HG02763 (cell line): Measurements from ENCODE around the gene BASP1.
A peak's percentile ranks its signal among the peaks of the same experiment; 100 is the strongest.

Experiments used
- ATAC-seq: cut with Tn5 transposase; IDR thresholded peaks from one replicate; pipeline ENCODE4 v1.9.1; 2021; ENCODE audit warnings: mild to moderate bottlenecking, moderate library complexity; ENCODE audit not compliant: unreplicated experiment

The BASP1 gene

DNA sequence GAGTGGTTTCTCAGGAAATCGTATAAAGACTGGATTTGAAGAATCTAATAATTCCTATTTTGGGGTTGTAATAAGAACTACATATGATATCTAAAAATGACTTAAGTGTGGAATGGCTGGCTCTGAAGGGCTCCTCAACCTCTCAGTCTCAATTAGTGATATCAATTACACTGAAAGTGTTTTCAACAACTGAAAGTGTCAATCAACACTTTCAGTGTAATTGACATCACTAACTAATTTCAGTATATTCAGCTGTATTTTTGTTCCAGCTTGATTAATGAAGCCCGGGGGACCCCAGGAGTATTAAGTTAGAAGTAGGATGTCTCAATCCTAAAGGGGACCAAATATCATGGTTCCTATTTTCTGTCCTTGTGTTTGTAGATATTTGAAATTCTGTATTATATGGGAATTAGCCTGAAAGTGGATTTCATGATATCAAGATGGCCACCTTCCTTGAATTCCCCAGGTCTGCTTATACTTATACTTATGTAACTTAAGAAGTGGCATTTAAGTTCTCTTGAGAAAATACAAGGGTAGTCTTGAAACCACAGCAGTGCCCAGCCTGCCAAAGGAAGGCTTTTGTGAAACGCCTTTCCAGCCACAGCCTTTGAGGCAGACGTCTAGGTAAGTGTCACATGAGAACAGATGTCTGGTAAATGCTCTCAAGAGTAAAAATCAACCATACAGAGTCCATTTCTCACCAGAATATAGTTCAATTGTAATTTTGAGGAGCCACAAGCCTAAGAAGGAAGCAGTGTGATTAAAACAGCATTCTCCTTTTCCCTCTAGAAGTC, 4.6 kb downstream of the BASP1 start:
- ATAC-seq, result no peak

DNA sequence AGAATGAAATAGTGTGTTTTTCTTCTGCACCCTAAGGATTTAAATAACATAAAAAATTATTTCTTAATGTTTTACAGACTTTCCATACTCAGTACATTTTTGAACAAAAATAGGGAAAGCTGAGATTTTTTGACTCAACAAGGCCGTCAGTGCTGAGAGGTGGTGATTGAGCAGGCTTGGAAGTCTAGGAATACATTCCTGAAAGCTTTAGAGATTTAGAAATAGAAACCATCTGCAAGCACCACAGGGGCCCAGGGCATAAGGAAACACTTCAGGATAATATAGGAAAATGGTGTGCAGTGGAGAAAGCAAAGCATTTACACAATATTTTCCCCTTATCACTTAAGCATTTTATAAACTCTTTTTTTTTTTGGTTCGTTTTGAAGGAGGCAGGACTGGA, 5.2 kb downstream of the BASP1 start:
- ATAC-seq, result no peak

DNA sequence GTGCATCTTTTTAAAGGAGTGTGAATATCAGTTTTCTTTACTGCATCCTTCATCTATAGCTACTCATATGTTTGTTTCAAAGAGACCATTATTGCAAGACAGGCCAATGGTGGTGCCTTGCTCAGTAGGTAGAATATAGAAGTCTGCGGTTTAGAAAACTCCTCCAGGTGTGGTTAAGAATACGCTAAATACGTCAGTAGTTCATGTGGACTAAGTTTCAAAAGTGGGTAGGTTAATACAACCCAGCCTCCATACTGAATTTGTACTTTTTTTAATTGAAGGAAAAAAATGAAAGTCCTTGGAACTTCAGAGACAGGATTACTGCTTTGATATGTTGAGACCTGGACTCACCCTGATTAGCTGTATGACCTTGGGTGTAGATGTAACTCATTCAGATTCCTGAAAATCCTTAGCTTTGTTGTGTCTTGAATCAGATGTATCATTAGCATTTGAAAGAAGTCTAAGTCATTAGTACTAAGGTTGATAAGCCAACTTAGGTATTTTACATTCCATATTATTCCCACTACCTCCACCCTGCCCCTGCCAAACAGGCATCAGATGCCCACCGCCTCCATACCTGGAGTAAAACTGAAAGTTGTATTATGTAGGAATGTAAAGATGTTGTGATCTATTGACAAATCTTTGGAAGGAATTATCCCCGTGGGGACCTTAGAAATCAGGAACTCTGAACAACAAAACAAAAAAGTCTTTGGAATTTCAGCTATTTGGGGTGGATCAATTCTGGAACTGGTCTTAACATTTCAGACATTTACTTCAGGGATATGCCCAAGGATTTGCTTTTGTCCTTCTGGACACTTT, 6.1 kb downstream of the BASP1 start:
- ATAC-seq, result peak; percentile 38

DNA sequence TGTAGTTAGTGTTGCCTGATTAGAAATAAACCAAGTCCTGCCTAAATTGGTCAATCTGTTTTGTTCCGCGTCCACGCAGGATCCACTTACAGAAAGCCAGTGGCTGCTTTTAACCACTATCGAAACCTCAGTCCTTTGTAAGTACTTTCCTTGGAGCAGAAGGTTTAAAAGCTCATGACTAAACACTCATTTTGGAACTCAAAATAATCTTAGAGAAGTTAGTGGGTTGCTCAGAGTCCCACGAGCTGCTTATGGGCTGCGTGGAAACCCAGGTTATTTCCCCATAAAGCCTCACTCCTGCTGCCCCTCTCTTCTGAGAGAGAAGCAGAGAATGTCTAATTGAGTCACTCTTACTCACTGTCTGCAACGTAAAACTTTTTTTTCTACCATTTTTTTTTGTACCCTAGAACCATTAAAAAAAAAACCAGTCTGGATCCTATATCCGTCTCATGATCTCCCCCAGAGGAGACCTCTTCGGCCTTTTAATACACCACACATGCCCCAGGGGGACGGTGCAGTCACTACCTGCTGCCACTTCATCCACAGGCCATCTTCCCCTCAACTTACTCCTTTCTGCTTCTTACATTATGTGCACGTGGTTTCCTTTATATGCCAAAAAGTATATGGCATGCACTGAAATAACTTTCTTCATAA, 7.6 kb downstream of the BASP1 start:
- peak; percentile 43 for ATAC-seq

DNA sequence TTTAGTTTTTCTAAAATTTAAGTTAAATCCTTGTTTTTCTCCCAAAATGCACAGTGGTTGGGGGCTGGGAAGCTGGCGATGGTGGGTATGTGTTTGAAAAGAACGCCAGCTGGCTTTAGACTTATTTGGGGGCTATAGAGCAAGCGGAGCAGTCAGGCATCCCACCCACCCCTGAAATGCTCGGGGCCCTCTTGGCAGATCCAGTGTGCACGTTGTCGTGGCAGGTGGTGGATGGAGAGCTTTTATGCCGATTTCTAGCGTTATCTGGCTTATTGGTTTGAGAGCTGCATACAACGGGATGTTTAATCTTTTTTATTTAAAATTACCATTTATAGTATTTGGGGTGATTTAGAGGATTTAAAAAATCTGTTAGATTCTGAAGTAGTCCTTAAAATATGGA, 8.1 kb downstream of the BASP1 start:
- no peak for ATAC-seq

DNA sequence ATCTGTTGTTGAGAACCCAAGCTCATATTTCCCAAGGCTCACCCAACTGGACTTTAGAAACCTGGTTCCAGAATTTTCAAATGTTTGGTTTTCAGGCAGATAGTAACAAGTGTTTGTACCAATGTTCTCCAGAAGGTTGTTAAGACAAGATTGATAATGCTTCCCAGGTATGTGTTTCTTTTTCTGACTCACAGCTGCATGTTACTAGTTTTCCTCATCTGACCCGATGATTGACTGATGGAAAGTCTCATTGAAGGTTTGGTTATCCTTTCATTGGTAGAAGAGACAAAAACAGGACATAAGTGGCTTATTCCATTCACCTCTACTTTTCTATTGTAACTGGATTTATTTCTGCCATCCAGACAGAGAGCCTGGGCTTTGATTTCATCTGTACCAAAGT, 10.4 kb downstream of the BASP1 start:
- ATAC-seq, result no peak

DNA sequence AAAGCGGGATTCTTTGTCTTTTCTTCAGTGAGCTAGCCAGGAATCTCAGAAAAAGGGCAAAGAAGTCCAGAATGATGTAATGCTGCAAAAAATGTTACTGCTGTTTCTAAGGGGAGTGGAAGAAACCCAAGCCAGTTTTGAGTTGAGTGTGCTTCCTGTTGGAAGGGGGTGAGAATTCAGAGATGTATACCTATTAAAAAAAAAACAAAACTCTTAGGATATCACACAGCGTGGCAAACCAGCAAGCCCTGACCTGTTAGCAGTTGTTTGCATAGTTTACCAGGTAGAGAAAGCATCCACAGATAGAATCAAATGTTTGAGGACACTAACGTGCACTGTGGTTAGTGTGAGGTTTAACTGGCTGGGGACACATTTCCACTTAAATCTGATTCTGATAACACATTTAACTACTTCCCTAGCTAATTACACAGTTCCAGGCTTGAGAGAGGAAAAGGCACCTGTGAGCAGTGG, 11.4 kb downstream of the BASP1 start:
- ATAC-seq, result peak; percentile 50

DNA sequence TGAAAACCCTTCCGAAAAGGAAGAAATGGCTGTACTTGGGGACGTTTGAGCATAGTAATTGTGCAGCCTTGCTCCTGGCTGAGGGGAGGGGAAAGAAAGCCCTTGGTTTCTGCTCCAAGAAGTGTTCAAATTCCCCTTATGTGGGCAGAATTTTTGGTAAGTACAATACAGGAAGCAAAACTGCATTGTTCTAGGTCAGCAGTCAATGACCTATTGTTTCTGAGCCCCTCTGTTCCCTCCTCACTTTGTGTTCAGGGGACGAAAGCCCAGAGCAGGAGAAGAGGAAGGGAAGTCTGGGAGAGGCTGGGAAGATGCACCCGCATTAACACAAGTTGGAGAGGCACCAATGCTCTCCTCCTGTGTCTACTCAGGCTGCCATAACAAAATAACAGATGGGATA, 11.9 kb downstream of the BASP1 start:
- peak; percentile 39 for ATAC-seq

DNA sequence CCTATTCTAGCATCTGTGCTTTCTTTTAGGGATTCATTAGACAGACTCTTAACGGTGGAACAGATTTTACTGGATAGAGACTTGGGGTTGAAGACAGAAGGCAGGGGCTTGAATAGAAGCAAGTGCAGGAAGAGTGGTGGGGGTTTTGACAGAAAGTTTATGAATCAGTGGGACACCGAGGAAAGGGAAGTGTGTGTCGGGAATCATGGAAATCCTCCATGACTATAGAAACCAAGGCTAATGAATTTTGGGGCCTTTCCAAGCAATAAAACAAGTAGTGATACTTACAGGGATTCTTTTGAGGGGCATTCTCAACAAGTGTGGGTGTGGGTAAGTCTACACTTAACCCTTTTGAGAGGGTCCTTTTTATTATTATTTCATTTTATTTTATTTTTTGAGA, 12.8 kb downstream of the BASP1 start:
- ATAC-seq, result no peak

DNA sequence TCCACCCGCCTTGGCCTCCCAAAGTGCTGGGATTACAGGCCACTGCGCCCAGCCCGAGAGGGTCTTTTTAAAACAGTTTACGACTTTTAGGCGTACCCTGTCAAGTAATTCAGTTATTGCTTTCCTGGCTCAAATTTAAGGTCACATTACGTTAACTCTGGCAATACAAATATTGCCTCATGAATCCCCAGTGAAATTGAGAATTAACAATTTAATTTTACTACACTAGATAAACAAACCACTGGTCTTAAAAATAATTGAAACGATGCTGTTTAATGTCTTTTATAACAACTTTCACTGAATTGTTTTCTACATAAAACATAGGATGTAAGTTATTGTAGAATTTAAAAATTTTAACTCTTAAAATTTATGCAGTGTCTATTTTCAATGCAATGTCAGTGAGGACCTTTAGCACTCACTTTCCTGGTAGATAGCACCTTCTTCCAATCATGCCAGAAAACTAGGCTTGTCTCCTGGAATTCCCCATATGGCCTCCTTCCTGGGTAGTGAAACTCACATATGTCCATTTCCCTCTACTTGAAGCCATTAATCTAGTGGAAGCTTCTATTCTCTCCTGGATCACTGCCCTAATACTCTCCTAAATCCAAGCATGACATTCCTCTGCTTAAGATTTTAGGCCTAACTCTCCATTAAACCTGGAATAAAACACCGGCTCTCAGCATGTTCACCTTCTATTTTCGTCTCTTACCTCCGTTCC, 13.5 kb downstream of the BASP1 start:
- no peak for ATAC-seq

DNA sequence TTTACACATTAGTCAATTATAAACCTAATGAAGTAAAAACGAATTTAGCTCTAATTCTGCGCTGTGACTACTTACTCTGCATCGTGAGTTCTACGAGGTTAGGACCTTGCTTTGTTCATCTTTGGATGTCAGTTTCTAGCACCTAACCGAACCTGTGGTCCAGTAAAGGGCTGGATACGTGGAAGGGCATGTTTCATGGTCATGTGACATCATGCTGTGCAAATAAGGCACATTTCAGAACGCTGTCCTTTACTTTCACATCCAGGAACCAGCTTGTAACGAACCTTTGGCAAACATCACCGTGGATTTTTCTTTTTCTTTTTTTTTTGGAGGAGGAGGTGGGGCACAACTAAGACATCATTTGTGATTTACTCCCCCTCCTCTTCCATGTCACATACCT, 15.0 kb downstream of the BASP1 start:
- no peak for ATAC-seq

DNA sequence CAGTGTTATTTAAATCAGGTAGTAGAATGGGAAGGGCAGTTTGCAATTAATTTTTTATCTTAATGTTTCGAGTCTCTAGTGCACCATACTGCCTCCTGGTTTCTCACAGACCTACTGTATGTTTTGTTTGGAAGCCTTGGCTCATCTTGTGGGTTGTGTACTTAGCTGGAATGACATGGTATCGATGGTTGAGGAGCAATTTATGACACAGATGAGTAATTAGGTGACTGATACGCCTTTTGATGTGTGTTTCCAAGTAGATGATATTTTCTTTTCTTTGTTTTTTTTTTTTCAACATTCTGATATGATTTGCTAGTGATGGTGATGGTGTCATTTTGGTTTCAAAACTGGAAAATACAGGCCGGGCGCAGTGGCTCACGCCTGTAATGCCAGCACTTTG, 16.1 kb downstream of the BASP1 start:
- no peak for ATAC-seq

DNA sequence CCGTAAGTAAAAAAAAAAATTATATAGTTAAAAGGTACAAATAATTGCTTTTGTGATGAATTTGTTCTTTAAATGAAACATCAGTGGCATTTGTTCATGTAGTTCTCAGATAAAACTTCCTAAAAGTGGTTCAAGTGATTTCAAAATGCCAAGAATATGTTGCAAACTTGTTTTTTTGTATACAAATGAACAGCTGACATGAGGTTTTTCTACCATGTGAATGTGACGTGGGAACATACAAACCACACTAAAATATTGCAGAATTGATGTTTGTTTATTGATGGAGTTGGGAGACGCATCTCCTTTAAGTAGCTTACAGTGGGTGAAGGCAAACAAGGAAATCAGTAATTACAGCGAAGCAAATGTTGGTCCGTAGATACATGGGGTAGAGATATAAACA, 16.9 kb downstream of the BASP1 start:
- no peak for ATAC-seq

DNA sequence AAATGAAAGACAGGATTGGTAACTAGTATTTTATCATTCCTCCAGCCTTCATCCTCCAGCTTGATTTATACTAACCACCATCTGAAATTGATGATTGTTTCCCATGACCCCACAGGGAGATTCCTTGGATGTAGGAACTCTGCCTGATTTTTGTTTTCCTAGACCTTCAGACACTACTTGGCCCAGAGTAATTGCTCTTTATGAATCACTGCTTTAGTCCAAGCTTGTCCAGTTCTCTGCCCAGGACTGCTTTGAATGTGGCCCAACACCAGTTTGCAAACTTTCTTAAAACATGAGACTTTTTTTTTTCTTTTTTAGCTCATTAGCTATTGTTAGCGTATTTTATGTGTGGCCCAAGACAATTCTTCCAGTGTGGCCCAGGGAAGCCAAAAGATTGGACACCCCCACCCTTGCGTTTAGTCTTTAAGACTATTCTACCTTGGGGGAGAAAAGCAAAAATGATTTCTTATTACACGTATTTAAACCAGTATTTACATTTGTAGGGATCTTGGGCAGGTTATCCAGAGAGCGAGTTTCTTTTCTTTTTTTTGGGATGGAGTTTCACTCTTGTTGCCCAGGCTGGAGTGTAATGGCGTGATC, 18.4 kb downstream of the BASP1 start:
- ATAC-seq, result no peak

DNA sequence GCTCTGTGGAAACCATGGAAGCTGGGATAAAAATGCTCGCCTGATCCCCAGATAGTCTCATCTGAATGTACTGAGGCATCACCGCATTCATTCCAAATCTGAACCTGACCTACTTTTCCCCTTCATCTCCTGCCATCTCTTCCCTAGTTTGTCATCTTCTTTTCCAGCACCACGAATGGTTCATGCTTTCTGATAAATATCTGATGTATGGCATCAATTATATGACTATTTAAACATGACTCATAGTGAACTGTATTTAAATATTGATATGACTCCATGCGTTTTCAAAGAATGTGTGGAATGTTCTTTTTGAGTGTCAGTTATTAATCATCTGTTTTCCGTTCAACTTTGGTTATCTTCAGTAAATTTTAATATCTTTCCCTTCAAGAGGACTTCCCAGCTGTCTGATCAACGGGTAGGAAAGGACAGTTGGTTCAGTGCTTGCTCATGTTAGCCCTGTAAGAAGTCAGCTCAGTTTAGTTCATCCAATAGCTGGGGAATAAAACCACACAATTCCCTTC, 21.1 kb downstream of the BASP1 start:
- ATAC-seq, result no peak

DNA sequence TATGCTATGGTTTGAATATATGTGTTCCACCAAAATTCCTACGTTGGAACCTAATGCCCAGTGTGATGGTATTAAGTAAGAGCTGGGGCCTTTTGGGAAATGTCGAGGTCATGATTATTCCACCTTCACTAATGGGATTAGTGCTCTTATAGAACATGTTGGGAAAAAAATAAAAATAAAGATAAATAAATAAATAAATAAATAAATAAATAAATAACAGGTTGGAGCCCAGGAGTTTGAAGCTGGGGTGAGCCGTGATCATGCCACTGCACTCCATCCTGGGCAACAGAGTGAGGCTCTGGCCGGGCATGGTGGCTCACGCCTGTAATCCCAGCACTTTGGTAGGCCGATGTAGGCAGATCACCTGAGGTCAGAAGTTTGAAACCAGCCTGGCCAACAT, 22.5 kb downstream of the BASP1 start:
- ATAC-seq, result no peak

DNA sequence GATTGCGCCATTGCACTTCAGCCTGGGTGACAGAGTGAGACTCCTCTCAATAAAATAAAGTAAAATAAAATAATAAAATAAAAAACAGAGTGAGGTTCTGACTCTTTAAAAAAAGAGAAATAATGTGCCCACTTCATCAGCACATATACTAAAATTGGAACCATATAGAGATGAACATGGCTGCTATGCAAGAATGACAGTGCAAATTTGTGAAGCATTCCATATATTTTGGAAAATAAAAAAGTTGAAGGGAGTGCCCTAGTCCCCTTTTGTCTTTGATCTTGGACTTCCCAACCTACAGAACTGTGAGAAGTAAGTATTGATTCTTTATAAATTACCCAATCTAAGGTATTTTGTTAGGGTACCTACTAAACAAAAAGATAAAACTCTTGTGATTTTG, 23.1 kb downstream of the BASP1 start:
- ATAC-seq, result no peak

DNA sequence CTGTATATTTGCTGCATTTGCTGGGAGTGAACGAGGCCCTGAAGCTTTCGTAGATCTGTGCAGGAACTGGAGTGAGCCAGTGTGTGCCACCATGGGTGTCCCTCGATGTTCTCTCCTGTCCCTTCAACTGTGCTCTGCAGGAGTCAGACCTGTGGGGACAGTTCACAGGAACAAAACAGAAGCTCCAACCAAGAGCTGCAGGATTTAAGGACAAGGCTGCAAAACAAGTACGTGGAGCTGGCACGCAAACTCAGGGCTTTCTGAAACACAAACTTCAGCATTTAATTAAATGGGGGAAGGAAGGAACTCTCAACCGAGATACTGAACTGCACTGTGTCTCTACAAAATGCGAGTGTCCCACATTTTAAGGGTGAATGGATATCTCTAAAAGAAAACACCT, 24.2 kb downstream of the BASP1 start:
- ATAC-seq, result no peak

DNA sequence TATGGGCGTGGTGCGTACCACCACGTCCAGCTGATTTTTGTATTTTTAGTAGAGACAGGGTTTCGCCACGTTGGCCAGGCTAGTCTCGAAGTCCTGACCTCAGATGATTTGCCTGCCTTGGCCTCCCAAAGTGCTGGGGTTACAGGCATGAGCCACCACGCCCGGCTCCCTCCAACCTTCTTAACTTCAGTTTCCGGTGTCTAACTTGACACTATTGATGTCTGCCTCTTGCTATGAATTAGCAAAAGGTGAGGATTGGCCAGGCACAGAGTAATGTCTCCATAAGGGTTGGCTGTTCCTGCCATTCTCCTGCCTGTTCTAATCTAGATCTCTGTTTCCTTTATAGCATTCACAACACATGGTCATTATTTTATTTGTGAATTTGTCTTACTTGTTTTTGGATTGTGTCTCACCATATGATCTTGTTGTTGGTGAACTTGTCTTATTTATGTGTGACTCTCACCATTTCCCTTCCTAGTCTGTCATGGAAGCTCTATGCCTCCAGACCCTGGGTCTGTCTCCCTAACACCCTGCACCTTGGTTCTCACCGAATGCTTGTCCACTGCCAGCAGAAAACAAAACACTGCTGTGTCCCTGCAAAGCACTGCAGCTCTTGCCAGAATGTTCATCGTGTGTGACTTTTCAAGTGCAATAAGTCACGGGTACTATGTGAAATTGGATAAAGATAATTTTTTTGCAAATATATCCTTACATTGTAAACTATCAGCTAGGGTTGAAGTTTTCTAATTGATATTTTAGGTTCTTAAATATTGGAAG, 26.0 kb downstream of the BASP1 start:
- no peak for ATAC-seq
